ENCODE results near the gene PDE6H. TPM values are rescaled to one million over a fixed set of nuclear protein-coding genes. Genes with fewer than 3 reads are reported as not detected.

PDE6H gene
- total RNA-seq, 5 donors from 2014 or later (not counting 1 experiment from before 2014, with no cell fraction given) = not detected

DNA sequence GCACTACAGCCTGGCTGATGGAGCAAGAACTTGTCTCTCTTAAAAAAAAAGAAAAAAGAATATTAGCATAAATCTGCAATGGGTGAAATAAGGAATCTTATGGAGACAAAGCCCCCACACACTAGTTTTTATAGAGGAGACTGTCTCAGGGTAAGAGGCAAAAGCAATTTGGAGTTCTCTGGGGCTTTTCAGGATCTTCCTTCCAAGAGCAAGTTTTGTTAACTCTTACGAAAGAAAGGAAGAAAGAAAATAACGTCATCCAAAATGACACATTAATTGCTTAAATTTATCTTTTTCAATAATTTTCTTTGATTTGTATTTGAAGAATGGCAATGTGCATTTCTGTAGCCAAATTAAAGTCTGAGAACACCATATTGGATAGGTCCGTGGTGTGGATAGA, 3.8 kb downstream of the PDE6H start:
- DNase-seq = no peak
- no peak overlapping the region for H3K27ac Mint-ChIP-seq
- H3K4me1 Mint-ChIP-seq = peaks cover 57 to 67% (median 61%) of the 10 kb centered on the region in 3 donors
- H3K4me3 Mint-ChIP-seq = no peak overlapping the region
- ATAC-seq (replicated peaks in 1 of 4) = no peak
- H3K36me3 Mint-ChIP-seq = no peaks in the 10 kb centered on the region
- no peaks in the 10 kb centered on the region for H3K27me3 ChIP-seq (replicated peaks in 1 of 2; ENCODE audit: control insufficient read depth in 2 of 2, extremely low read depth in 1 of 2, insufficient read depth in 2 of 2, low read length in 1 of 2)
- H3K4me1 ChIP-seq (ENCODE audit: control insufficient read depth in 1 of 2, extremely low read depth in 1 of 2, insufficient read depth in 2 of 2, low read length in 2 of 2) = peaks cover 5 to 30% of the 10 kb centered on the region in 2 experiments
- no peaks in the 10 kb centered on the region for H3K36me3 ChIP-seq (ENCODE audit: control insufficient read depth in 2 of 2, extremely low read depth in 1 of 2, insufficient read depth in 1 of 2, low read length in 1 of 2)
- no peaks in the 10 kb centered on the region for H3K9me3 Mint-ChIP-seq
- no peak overlapping the region for H3K27ac ChIP-seq (ENCODE audit: low read length)
- no peak overlapping the region for H3K4me3 ChIP-seq (ENCODE audit: control insufficient read depth in 1 of 2, extremely low read depth in 1 of 2, low read length in 1 of 2)
- no CpG with 5 or more reads among the region's 3 CpGs for WGBS (ENCODE audit: insufficient coverage)
- ChIA-PET POLR2A (no interaction called here), CTCF (interaction anchor here (0.5 to 1.2 kb wide), 2 partner anchors 8 to 101 kb away, joined by 3 to 4 read pairs; no protein-coding TSS in a partner anchor)
- no peaks in the 10 kb centered on the region for H3K27me3 Mint-ChIP-seq
- no peaks in the 10 kb centered on the region for H3K9me3 ChIP-seq

GRCh38 chr12:14979468-14979867, 6.6 kb downstream of the PDE6H start:
- Histone ChIP-seq H3K9me3 (no peaks in the 10 kb centered on the region), H3K27ac (ENCODE audit: low read length) (no peak overlapping the region), H3K36me3 (ENCODE audit: control insufficient read depth in 2 of 2, extremely low read depth in 1 of 2, insufficient read depth in 1 of 2, low read length in 1 of 2) (no peaks in the 10 kb centered on the region), H3K4me3 (ENCODE audit: control insufficient read depth in 1 of 2, extremely low read depth in 1 of 2, low read length in 1 of 2) (no peak overlapping the region), H3K27me3 (replicated peaks in 1 of 2; ENCODE audit: control insufficient read depth in 2 of 2, extremely low read depth in 1 of 2, insufficient read depth in 2 of 2, low read length in 1 of 2) (no peaks in the 10 kb centered on the region), H3K4me1 (ENCODE audit: control insufficient read depth in 1 of 2, extremely low read depth in 1 of 2, insufficient read depth in 2 of 2, low read length in 2 of 2) (peaks cover 18 to 44% of the 10 kb centered on the region in 2 experiments)
- Mint-ChIP-seq H3K27me3 (no peaks in the 10 kb centered on the region), H3K36me3 (no peaks in the 10 kb centered on the region), H3K9me3 (no peaks in the 10 kb centered on the region), H3K27ac (peak overlapping the region; percentile 5 to 54), H3K4me1 (peaks cover 57 to 69% (median 64%) of the 10 kb centered on the region in 3 donors), H3K4me3 (no peak overlapping the region)
- DNase-seq (no peak), ATAC-seq (replicated peaks in 1 of 4) (peak in 3 of 4 experiments; percentile 55 to 58 (median 55))
- CTCF ChIA-PET = no interaction called here
- POLR2A ChIA-PET = no interaction called here

DNA sequence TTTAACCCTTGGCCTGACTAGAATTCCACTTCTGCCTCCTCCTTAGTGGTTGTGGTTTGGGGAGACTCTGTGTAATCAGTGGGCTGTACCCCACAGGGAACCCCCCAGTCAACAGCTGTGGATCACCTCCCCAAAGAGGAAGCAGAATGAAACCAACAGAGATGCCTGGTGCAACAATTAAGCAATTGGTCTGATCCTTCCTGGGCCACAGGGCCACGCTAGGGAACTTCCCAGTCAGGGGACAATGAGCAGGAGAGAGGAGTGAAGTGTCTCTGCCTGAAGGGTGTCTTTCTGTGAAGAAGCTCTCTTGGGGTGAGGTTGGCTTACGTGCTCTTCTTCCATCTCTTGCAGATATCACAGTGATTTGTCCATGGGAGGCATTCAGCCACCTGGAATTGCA, 8.2 kb downstream of the PDE6H start:
- POLR2A ChIA-PET = interaction anchor here (0.6 to 0.7 kb wide), 2 partner anchors 19 to 20 kb away, joined by 3 read pairs; partner anchors contain the start of gene ARHGDIB (in 1 of the 2)
- no peaks in the 10 kb centered on the region for H3K36me3 ChIP-seq (ENCODE audit: control insufficient read depth in 2 of 2, extremely low read depth in 1 of 2, insufficient read depth in 1 of 2, low read length in 1 of 2)
- H3K4me1 ChIP-seq (ENCODE audit: control insufficient read depth in 1 of 2, extremely low read depth in 1 of 2, insufficient read depth in 2 of 2, low read length in 2 of 2) = peaks cover 18 to 48% of the 10 kb centered on the region in 2 experiments
- Mint-ChIP-seq H3K36me3 (no peaks in the 10 kb centered on the region), H3K27me3 (no peaks in the 10 kb centered on the region), H3K9me3 (no peaks in the 10 kb centered on the region), H3K4me1 (peaks cover 66 to 77% (median 66%) of the 10 kb centered on the region in 3 donors), H3K27ac (peak overlapping the region in 1 of 2 donors; percentile 62), H3K4me3 (peak overlapping the region in 1 of 3 donors; percentile 12)
- H3K9me3 ChIP-seq = no peaks in the 10 kb centered on the region
- CTCF ChIA-PET = no interaction called here
- H3K27me3 ChIP-seq (replicated peaks in 1 of 2; ENCODE audit: control insufficient read depth in 2 of 2, extremely low read depth in 1 of 2, insufficient read depth in 2 of 2, low read length in 1 of 2) = no peaks in the 10 kb centered on the region
- no peak overlapping the region for H3K4me3 ChIP-seq (ENCODE audit: control insufficient read depth in 1 of 2, extremely low read depth in 1 of 2, low read length in 1 of 2)
- WGBS (ENCODE audit: insufficient coverage) = 100% methylated on average over 2 of the region's 2 CpGs
- no peak for DNase-seq
- no peak overlapping the region for H3K27ac ChIP-seq (ENCODE audit: low read length)
- no peak for ATAC-seq (replicated peaks in 1 of 4)

GRCh38 chr12:14982562-14982961, 9.7 kb downstream of the PDE6H start:
- H3K27ac Mint-ChIP-seq = peak overlapping the region; percentile 60 to 79
- peak overlapping the region in 1 of 3 donors; percentile 47 for H3K4me3 Mint-ChIP-seq
- Histone ChIP-seq H3K4me3 (ENCODE audit: control insufficient read depth in 1 of 2, extremely low read depth in 1 of 2, low read length in 1 of 2) (no peak overlapping the region), H3K27me3 (replicated peaks in 1 of 2; ENCODE audit: control insufficient read depth in 2 of 2, extremely low read depth in 1 of 2, insufficient read depth in 2 of 2, low read length in 1 of 2) (no peaks in the 10 kb centered on the region), H3K36me3 (ENCODE audit: control insufficient read depth in 2 of 2, extremely low read depth in 1 of 2, insufficient read depth in 1 of 2, low read length in 1 of 2) (no peaks in the 10 kb centered on the region), H3K4me1 (ENCODE audit: control insufficient read depth in 1 of 2, extremely low read depth in 1 of 2, insufficient read depth in 2 of 2, low read length in 2 of 2) (peaks cover 18 to 48% of the 10 kb centered on the region in 2 experiments), H3K9me3 (no peaks in the 10 kb centered on the region), H3K27ac (ENCODE audit: low read length) (no peak overlapping the region)
- H3K9me3 Mint-ChIP-seq = no peaks in the 10 kb centered on the region
- H3K36me3 Mint-ChIP-seq = no peaks in the 10 kb centered on the region
- POLR2A ChIA-PET = no interaction called here
- ATAC-seq (replicated peaks in 1 of 4) (no peak), DNase-seq (no peak)
- peaks cover 68 to 77% (median 68%) of the 10 kb centered on the region in 3 donors for H3K4me1 Mint-ChIP-seq
- no peaks in the 10 kb centered on the region for H3K27me3 Mint-ChIP-seq
- CTCF ChIA-PET = interaction anchor here in 1 of 2 donors (1.2 kb wide), 1 partner anchor 14 kb away, joined by 4 read pairs; no protein-coding TSS in a partner anchor
- WGBS (ENCODE audit: insufficient coverage) = no CpG with 5 or more reads among the region's 1 CpG

GRCh38 chr12:14982991-14983390, 10.1 kb downstream of the PDE6H start:
- H3K9me3 ChIP-seq = no peaks in the 10 kb centered on the region
- peak in 3 of 4 experiments; percentile 37 to 45 (median 42) for ATAC-seq (replicated peaks in 1 of 4)
- no peak overlapping the region for H3K4me3 ChIP-seq (ENCODE audit: control insufficient read depth in 1 of 2, extremely low read depth in 1 of 2, low read length in 1 of 2)
- peaks cover 18 to 48% of the 10 kb centered on the region in 2 experiments for H3K4me1 ChIP-seq (ENCODE audit: control insufficient read depth in 1 of 2, extremely low read depth in 1 of 2, insufficient read depth in 2 of 2, low read length in 2 of 2)
- H3K27me3 ChIP-seq (replicated peaks in 1 of 2; ENCODE audit: control insufficient read depth in 2 of 2, extremely low read depth in 1 of 2, insufficient read depth in 2 of 2, low read length in 1 of 2) = no peaks in the 10 kb centered on the region
- Mint-ChIP-seq H3K27me3 (no peaks in the 10 kb centered on the region), H3K27ac (peak overlapping the region; percentile 60 to 79), H3K9me3 (no peaks in the 10 kb centered on the region), H3K4me1 (peaks cover 64 to 73% (median 67%) of the 10 kb centered on the region in 3 donors), H3K36me3 (no peaks in the 10 kb centered on the region), H3K4me3 (peak overlapping the region in 1 of 3 donors; percentile 47)
- CTCF ChIA-PET = interaction anchor here (1.1 to 1.2 kb wide), 3 partner anchors 13 to 25 kb away, joined by 4 to 5 read pairs (median 4); no protein-coding TSS in a partner anchor
- no peak for DNase-seq
- 0% methylated on average over 1 of the region's 2 CpGs for WGBS (ENCODE audit: insufficient coverage)
- no peak overlapping the region for H3K27ac ChIP-seq (ENCODE audit: low read length)
- H3K36me3 ChIP-seq (ENCODE audit: control insufficient read depth in 2 of 2, extremely low read depth in 1 of 2, insufficient read depth in 1 of 2, low read length in 1 of 2) = no peaks in the 10 kb centered on the region
- POLR2A ChIA-PET = no interaction called here

- ATAC-seq (replicated peaks in 1 of 4) (no peak), DNase-seq (no peak)
- Mint-ChIP-seq H3K27me3 (no peaks in the 10 kb centered on the region), H3K9me3 (no peaks in the 10 kb centered on the region), H3K27ac (peak overlapping the region in 1 of 2 donors; percentile 53), H3K36me3 (no peaks in the 10 kb centered on the region), H3K4me3 (peak overlapping the region in 1 of 3 donors; percentile 20), H3K4me1 (peaks cover 56 to 64% (median 61%) of the 10 kb centered on the region in 3 donors)
- no CpG with 5 or more reads among the region's 1 CpG for WGBS (ENCODE audit: insufficient coverage)
- Histone ChIP-seq H3K4me1 (ENCODE audit: control insufficient read depth in 1 of 2, extremely low read depth in 1 of 2, insufficient read depth in 2 of 2, low read length in 2 of 2) (peaks cover 18 to 45% of the 10 kb centered on the region in 2 experiments), H3K4me3 (ENCODE audit: control insufficient read depth in 1 of 2, extremely low read depth in 1 of 2, low read length in 1 of 2) (no peak overlapping the region), H3K27me3 (replicated peaks in 1 of 2; ENCODE audit: control insufficient read depth in 2 of 2, extremely low read depth in 1 of 2, insufficient read depth in 2 of 2, low read length in 1 of 2) (no peaks in the 10 kb centered on the region), H3K36me3 (ENCODE audit: control insufficient read depth in 2 of 2, extremely low read depth in 1 of 2, insufficient read depth in 1 of 2, low read length in 1 of 2) (no peaks in the 10 kb centered on the region), H3K9me3 (no peaks in the 10 kb centered on the region), H3K27ac (ENCODE audit: low read length) (no peak overlapping the region)
- ChIA-PET CTCF (interaction anchor here (0.7 to 1.2 kb wide), 5 partner anchors 11 to 544 kb away, joined by 3 to 9 read pairs (median 4); partner anchors contain the start of gene PDE6H (in 1 of the 2)), POLR2A (interaction anchor here (0.6 to 0.8 kb wide), 2 partner anchors 12 to 214 kb away, joined by 3 to 7 read pairs; no protein-coding TSS in a partner anchor)
Observed at GRCh38 chr12:14984036-14984435, 11.2 kb downstream of the PDE6H start.

Data from T-cell (primary cell).